Neutrophil (primary cell): Measurements from ENCODE around the gene DACT2.

Source experiments
- H3K27ac ChIP-seq: fragments of 200-600 bp; sonication (generic); 2 replicates; pipeline ENCODE4 v1.5.1; 2016; ENCODE audit warnings: mild to moderate bottlenecking, moderate library complexity
- H3K27me3 ChIP-seq: fragments of 200-600 bp; sonication (generic); 2 replicates; pipeline ENCODE4 v1.6.0; 2016; ENCODE audit warnings: mild to moderate bottlenecking
- H3K36me3 ChIP-seq: fragments of 200-600 bp; sonication (generic); 2 replicates; pipeline ENCODE4 v1.5.1; 2017
- H3K4me1 ChIP-seq, 2 experiments: fragments of 200-600 bp in 1 of 2; sonication (generic) in 1 of 2; 1 replicate in 1 of 2; 2 replicates in 1 of 2; pipeline versions ENCODE4 v1.5.1 to v1.6.1; 2013 to 2016; ENCODE audit warnings: low read depth in 1 of 2, low read length in 1 of 2, mild to moderate bottlenecking in 1 of 2, moderate library complexity in 1 of 2; ENCODE audit not compliant: control insufficient read depth in 1 of 2, insufficient read depth in 1 of 2
- H3K4me3 ChIP-seq, 2 experiments: fragments of 200-600 bp in 1 of 2; sonication (generic) in 1 of 2; 1 replicate in 1 of 2; 2 replicates in 1 of 2; pipeline ENCODE4 v1.5.1; 2013 to 2016; ENCODE audit warnings: low read depth in 1 of 2, low read length in 1 of 2, mild to moderate bottlenecking in 1 of 2, moderate library complexity in 1 of 2
- H3K9me3 ChIP-seq: fragments of 200-600 bp; sonication (generic); 2 replicates; pipeline ENCODE4 v1.5.1; 2016
- TF ChIP-seq, protein P1 (sequence below): fragments of 200-600 bp; sonication (generic); IDR thresholded peaks from 2 replicates; pipeline ENCODE4 v1.5.1; 2016; ENCODE audit warnings: antibody characterized with exemption

The DACT2 gene

DNA sequence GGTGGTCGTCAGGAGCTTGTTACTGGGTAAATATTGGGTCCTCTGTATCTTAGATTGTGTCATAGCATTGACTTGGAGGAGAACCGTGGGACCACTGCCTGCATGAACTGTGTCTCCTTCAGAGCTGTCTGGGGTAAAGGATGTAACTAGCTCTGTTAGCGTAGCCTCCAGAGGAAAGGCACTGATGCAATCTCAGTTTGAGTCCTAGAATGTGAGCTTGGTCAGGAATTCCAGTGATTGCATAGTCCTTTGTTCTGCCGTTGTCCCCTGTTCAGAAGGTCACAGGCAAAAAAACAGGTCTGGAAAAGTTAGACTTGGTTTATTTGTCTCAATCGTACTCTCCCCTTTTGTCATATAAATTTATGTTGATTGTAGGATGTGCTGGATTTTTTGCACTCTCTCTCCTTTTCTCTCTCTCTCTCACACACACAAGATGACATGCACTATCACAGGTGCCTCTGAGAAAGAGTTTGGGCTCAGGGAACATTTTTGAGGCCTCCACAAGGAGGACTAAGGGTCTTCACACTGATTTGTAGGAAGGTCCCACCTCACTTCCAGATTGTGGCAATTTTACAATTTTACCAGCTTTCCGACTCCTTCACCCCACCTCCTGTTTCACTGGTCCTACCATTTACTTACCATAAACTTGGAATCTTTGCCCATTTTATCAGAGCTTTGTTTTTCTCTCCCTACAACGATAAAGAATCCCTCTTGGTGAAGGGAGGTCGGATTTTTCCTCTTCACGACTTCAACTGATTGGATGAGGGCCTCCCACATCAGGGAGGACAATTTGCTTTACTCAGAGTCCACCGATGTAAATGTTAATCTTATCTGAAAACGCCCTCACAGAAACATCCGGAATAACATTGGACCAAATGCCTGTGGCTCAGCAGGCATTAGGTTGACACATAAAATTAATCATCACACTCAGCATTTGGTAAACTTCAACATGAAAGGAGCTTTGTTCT lies 7.0 kb upstream of the DACT2 start:
- H3K4me1 ChIP-seq = no peaks in the 10 kb centered on the region
- peaks cover 10% of the 10 kb centered on the region for H3K27me3 ChIP-seq
- no peaks in the 10 kb centered on the region for H3K9me3 ChIP-seq
- TF ChIP-seq, protein P1, sequence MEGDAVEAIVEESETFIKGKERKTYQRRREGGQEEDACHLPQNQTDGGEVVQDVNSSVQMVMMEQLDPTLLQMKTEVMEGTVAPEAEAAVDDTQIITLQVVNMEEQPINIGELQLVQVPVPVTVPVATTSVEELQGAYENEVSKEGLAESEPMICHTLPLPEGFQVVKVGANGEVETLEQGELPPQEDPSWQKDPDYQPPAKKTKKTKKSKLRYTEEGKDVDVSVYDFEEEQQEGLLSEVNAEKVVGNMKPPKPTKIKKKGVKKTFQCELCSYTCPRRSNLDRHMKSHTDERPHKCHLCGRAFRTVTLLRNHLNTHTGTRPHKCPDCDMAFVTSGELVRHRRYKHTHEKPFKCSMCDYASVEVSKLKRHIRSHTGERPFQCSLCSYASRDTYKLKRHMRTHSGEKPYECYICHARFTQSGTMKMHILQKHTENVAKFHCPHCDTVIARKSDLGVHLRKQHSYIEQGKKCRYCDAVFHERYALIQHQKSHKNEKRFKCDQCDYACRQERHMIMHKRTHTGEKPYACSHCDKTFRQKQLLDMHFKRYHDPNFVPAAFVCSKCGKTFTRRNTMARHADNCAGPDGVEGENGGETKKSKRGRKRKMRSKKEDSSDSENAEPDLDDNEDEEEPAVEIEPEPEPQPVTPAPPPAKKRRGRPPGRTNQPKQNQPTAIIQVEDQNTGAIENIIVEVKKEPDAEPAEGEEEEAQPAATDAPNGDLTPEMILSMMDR = no peak
- H3K27ac ChIP-seq = no peak overlapping the region
- H3K36me3 ChIP-seq = no peaks in the 10 kb centered on the region
- H3K4me3 ChIP-seq = no peak overlapping the region

- Histone ChIP-seq H3K36me3 (no peaks in the 10 kb centered on the region), H3K27me3 (peaks cover 44% of the 10 kb centered on the region), H3K9me3 (no peaks in the 10 kb centered on the region), H3K27ac (no peak overlapping the region), H3K4me1 (no peaks in the 10 kb centered on the region), H3K4me3 (no peak overlapping the region)
- TF ChIP-seq, protein P1 = no peak
These were observed 3.4 kb upstream of the DACT2 start for GRCh38 chr6:168322966-168323365.

- TF ChIP-seq, protein P1 = no peak
- Histone ChIP-seq H3K4me3 (no peak overlapping the region), H3K36me3 (no peaks in the 10 kb centered on the region), H3K27ac (no peak overlapping the region), H3K9me3 (no peaks in the 10 kb centered on the region), H3K4me1 (no peaks in the 10 kb centered on the region), H3K27me3 (peaks cover 41% of the 10 kb centered on the region)
These were observed 1.1 kb upstream of the DACT2 start for GRCh38 chr6:168320634-168321033.

GRCh38 chr6:168318579-168319278 lies 848 bp downstream of the DACT2 start:
- TF ChIP-seq, protein P1 = no peak
- Histone ChIP-seq H3K4me1 (no peaks in the 10 kb centered on the region), H3K27me3 (peaks cover 60% of the 10 kb centered on the region), H3K36me3 (no peaks in the 10 kb centered on the region), H3K4me3 (no peak overlapping the region), H3K9me3 (no peaks in the 10 kb centered on the region), H3K27ac (no peak overlapping the region)

- Histone ChIP-seq H3K36me3 (no peaks in the 10 kb centered on the region), H3K4me3 (no peak overlapping the region), H3K27ac (no peak overlapping the region), H3K4me1 (no peaks in the 10 kb centered on the region), H3K27me3 (peaks cover 67% of the 10 kb centered on the region), H3K9me3 (no peaks in the 10 kb centered on the region)
- TF ChIP-seq, protein P1 = no peak
These were observed 1.5 kb downstream of the DACT2 start for GRCh38 chr6:168318090-168318489.
